ENCODE data around the gene SLC25A13.

SLC25A13 gene

GRCh38 chr7:96198047-96198636 lies 123.8 kb downstream of the SLC25A13 start:
- Histone ChIP-seq H3K27me3 (ENCODE audit: insufficient read depth, poor library complexity, severe bottlenecking) (no peaks in the 10 kb centered on the region), H3K27ac (replicated peaks) (no peak overlapping the region), H3K4me3 (replicated peaks; ENCODE audit: insufficient read depth, low read length) (no peak overlapping the region)
- no peak for DNase-seq (ENCODE audit: low read depth in 1 of 2, low spot score in 1 of 2)
- no peak for TF ChIP-seq REST (IDR thresholded peaks at IDR 0.05; ENCODE audit: insufficient replicate concordance, low read depth)
- no peak for TF ChIP-seq POLR2AphosphoS5 (IDR thresholded peaks at IDR 0.05; ENCODE audit: low read depth)
- TF ChIP-seq GABPA (IDR thresholded peaks at IDR 0.05; ENCODE audit: low read depth): no peak
- TF ChIP-seq SPI1 (IDR thresholded peaks at IDR 0.05; ENCODE audit: borderline replicate concordance, low read depth): no peak
- TF ChIP-seq CTCF (IDR thresholded peaks at IDR 0.05; ENCODE audit: insufficient read depth, low read length): no peak

GRCh38 chr7:96196676-96197075 lies 125.2 kb downstream of the SLC25A13 start:
- TF ChIP-seq GABPA (IDR thresholded peaks at IDR 0.05; ENCODE audit: low read depth) (no peak), REST (IDR thresholded peaks at IDR 0.05; ENCODE audit: insufficient replicate concordance, low read depth) (no peak), SPI1 (IDR thresholded peaks at IDR 0.05; ENCODE audit: borderline replicate concordance, low read depth) (no peak), POLR2AphosphoS5 (IDR thresholded peaks at IDR 0.05; ENCODE audit: low read depth) (no peak), CTCF (IDR thresholded peaks at IDR 0.05; ENCODE audit: insufficient read depth, low read length) (no peak)
- no peak overlapping the region for H3K4me3 ChIP-seq (replicated peaks; ENCODE audit: insufficient read depth, low read length)
- no peak overlapping the region for H3K27ac ChIP-seq (replicated peaks)
- no peaks in the 10 kb centered on the region for H3K27me3 ChIP-seq (ENCODE audit: insufficient read depth, poor library complexity, severe bottlenecking)
- DNase-seq (ENCODE audit: low read depth in 1 of 2, low spot score in 1 of 2): no peak

- TF ChIP-seq POLR2AphosphoS5 (IDR thresholded peaks at IDR 0.05; ENCODE audit: low read depth) (no peak), REST (IDR thresholded peaks at IDR 0.05; ENCODE audit: insufficient replicate concordance, low read depth) (no peak), GABPA (IDR thresholded peaks at IDR 0.05; ENCODE audit: low read depth) (no peak), CTCF (IDR thresholded peaks at IDR 0.05; ENCODE audit: insufficient read depth, low read length) (no peak), SPI1 (IDR thresholded peaks at IDR 0.05; ENCODE audit: borderline replicate concordance, low read depth) (no peak)
- DNase-seq (ENCODE audit: low read depth in 1 of 2, low spot score in 1 of 2): no peak
- Histone ChIP-seq H3K4me3 (replicated peaks; ENCODE audit: insufficient read depth, low read length) (no peak overlapping the region), H3K27ac (replicated peaks) (no peak overlapping the region), H3K27me3 (ENCODE audit: insufficient read depth, poor library complexity, severe bottlenecking) (no peaks in the 10 kb centered on the region)
These were observed 132.6 kb downstream of the SLC25A13 start for GRCh38 chr7:96189129-96189820.

Measured in HL-60 (cell line).